HepG2 (cell line): Measurements from ENCODE around the gene SPN. TPM values are rescaled to one million over a fixed set of nuclear protein-coding genes. Genes with fewer than 3 reads are reported as not detected.
"Not testable (repeated sequence)": the region's sequence is repeated elsewhere in the genome, so short reads cannot be mapped to it uniquely, and the experiment has no call there.

Experiments
- ATAC-seq: fragments of 200-7000 bp; cut with Tn5 transposase; 3 replicates; pipeline ENCODE4 v1.9.1; 2020; ENCODE audit warnings: mild to moderate bottlenecking, moderate library complexity
- BruUV-seq: library from RNA; stranded (reverse); fragments of 400-500 nt; replicated peaks from 2 replicates; lab custom pipeline; 2021; lab: Mats Ljungman, UMichigan
- CTCF ChIA-PET: fragments of 300-600 bp; formaldehyde crosslinking; extraction: SDS; loops from one replicate; lab custom pipeline; 2021; ENCODE audit warnings: low total read pairs, inconsistent platforms, low intra/inter-chr PET ratio; lab: Yijun Ruan, JAX
- POLR2A ChIA-PET: fragments of 350-600 bp; sonication (Branson Sonifier 250); formaldehyde crosslinking; loops from one replicate; lab custom pipeline; 2020; ENCODE audit warnings: antibody characterized with exemption, inconsistent platforms; lab: Yijun Ruan, JAX
- DNase-seq: peaks from one replicate; pipeline ENCODE4 v3.0.0-alpha.2; 2015; ENCODE audit warnings: low spot score
- FAIRE-seq: peaks from 3 replicates; lab custom pipeline; 2011; peaks lifted over from hg19 to GRCh38; lab: Jason Lieb, UNC
- H2AFZ ChIP-seq: one replicate; pipeline ENCODE4 v1.6.1; 2011; ENCODE audit warnings: low read length, inconsistent platforms
- H3K27ac ChIP-seq: fragments of 300-600 bp; 3 replicates; pipeline ENCODE4 v1.8.0; 2011; ENCODE audit warnings: mixed run types, mild to moderate bottlenecking, mixed read lengths, low read length, inconsistent platforms; ENCODE audit not compliant: insufficient read depth; ENCODE audit errors: extremely low read length
- H3K27me3 ChIP-seq, 2 experiments: fragments of 200-600 bp in 1 of 2; 2 replicates in 1 of 2; 3 replicates in 1 of 2; pipeline versions ENCODE4 v1.6.0 to v1.8.0; 2011; ENCODE audit warnings: low read length in 2 of 2, mild to moderate bottlenecking in 2 of 2, moderate library complexity in 2 of 2, inconsistent platforms in 1 of 2; ENCODE audit not compliant: insufficient read depth in 2 of 2, control insufficient read depth in 1 of 2
- H3K36me3 ChIP-seq, 2 experiments: fragments of 200-600 bp in 1 of 2; replicated peaks in 1 of 2; 2 replicates in 1 of 2; 3 replicates in 1 of 2; pipeline versions ENCODE4 v1.5.1 to v1.8.0; 2011; ENCODE audit warnings: low read length in 2 of 2, inconsistent platforms in 1 of 2; ENCODE audit not compliant: insufficient read depth in 2 of 2, control insufficient read depth in 1 of 2
- H3K4me1 ChIP-seq: 2 replicates; pipeline ENCODE4 v1.5.1; 2012; ENCODE audit warnings: low read length, inconsistent platforms; ENCODE audit not compliant: insufficient read depth
- H3K4me2 ChIP-seq: 2 replicates; pipeline ENCODE4 v1.6.0; 2011; ENCODE audit warnings: low read depth, low read length, inconsistent platforms
- H3K4me3 ChIP-seq, 3 experiments: fragments of 200-600 bp in 1 of 3; sonication (generic), shearing (Covaris generic) in 1 of 3; replicated peaks in 1 of 3; 2 replicates each; pipeline ENCODE4 v1.5.1; 2011 to 2016; ENCODE audit warnings: low read length in 3 of 3, inconsistent platforms in 2 of 3, low read depth in 2 of 3, mild to moderate bottlenecking in 2 of 3, control low read depth in 1 of 3, mixed read lengths in 1 of 3; ENCODE audit not compliant: insufficient read depth in 1 of 3
- H3K79me2 ChIP-seq: one replicate; pipeline ENCODE4 v1.6.1; 2011; ENCODE audit warnings: low read length, inconsistent platforms; ENCODE audit not compliant: insufficient read depth
- H3K9ac ChIP-seq: 2 replicates; pipeline ENCODE4 v1.6.0; 2011; ENCODE audit warnings: mild to moderate bottlenecking, low read depth, low read length, inconsistent platforms; ENCODE audit not compliant: insufficient read depth
- H3K9me3 ChIP-seq: 2 replicates; pipeline ENCODE4 v1.5.1; 2012; ENCODE audit warnings: mild to moderate bottlenecking, low read length
- H4K20me1 ChIP-seq: 2 replicates; pipeline ENCODE4 v1.6.0; 2011; ENCODE audit warnings: inconsistent platforms, mild to moderate bottlenecking, low read length, moderate library complexity; ENCODE audit not compliant: insufficient read depth
- HNF4A ChIP-seq: sonication (generic); formaldehyde crosslinking; IDR thresholded peaks from 2 replicates; pipeline ENCODE4 v1.4.0; 2020; ENCODE audit warnings: missing genetic modification reagents
- MNT ChIP-seq: fragments of 450-650 bp; IDR thresholded peaks from 2 replicates; pipeline ENCODE4 v1.6.1; 2016
- WGBS: methylation state at CpG from one replicate; pipeline ENCODE4 v1.1.6; 2017; ENCODE audit warnings: low lambda C conversion rate; 5-methylcytosine and 5-hydroxymethylcytosine counted together
- in situ Hi-C: cut with HindIII; loops from 2 replicates; pipeline ENCODE4 v1.10.0; 2017; ENCODE audit warnings: low pct_unique_long_range_greater_than_20kb; ENCODE audit not compliant: extremely low pct_ligation_motif_present
- intact Hi-C: fragments of 100-400 bp; cut with micrococcal nuclease; formaldehyde crosslinking; loops from one replicate; pipeline ENCODE4 v1.10.0; 2022; ENCODE audit not compliant: unreplicated experiment
- polyA plus RNA-seq, 8 experiments: library from polyadenylated mRNA; depleted of rRNA in 3 of 8; stranded (reverse) in 7 of 8; unstranded in 1 of 8; fragments of >200 nt; fragmentation: Illumina TruSeq in 4 of 8; extraction: Trizol in 4 of 8; gene quantifications; 2 replicates each; pipeline versions ENCODE4 v1.2.1 to v1.2.3, GENCODE V29; 2011 to 2016; ENCODE audit warnings: low read depth in 4 of 8, missing spikeins in 1 of 8, mixed read lengths in 1 of 8; ENCODE audit not compliant: insufficient read depth in 1 of 8
- total RNA-seq, 5 experiments: library from RNA; depleted of rRNA; stranded (reverse); fragments of >200 nt; fragmentation: Illumina TruSeq; extraction: Trizol; gene quantifications; 2 replicates each; pipeline ENCODE4 v1.2.3, GENCODE V29; 2016; ENCODE audit warnings: low read depth in 1 of 5

The SPN gene
- total and polyA plus RNA-seq, 2 of the 13 experiments (the other 11 are each of a cell fraction or from before 2014, with no cell fraction given): 0.22 to 1.6 TPM

- H3K9ac ChIP-seq, H3K79me2 ChIP-seq, H2AFZ ChIP-seq, H4K20me1 ChIP-seq, POLR2A ChIA-PET, H3K4me1 ChIP-seq, CTCF ChIA-PET, H3K27me3 ChIP-seq, DNase-seq, H3K27ac ChIP-seq, H3K36me3 ChIP-seq, BruUV-seq, FAIRE-seq, in situ Hi-C loops, H3K4me3 ChIP-seq, ATAC-seq, H3K9me3 ChIP-seq, intact Hi-C loops, H3K4me2 ChIP-seq: not testable (repeated sequence)
- TF ChIP-seq HNF4A (CRISPR knock-in tag): 0 out of 2 replicates have a peak, but pooled peaks have one; percentile 10
- 55% methylated on average over 4 of the region's 4 CpGs for WGBS
Measured at GRCh38 chr16:29625114-29625513, 37.9 kb upstream of the SPN start.

GRCh38 chr16:29626778-29627331 is 36.2 kb upstream of the SPN start:
- BruUV-seq, H3K4me2 ChIP-seq, H3K27ac ChIP-seq, in situ Hi-C loops, FAIRE-seq, DNase-seq, POLR2A ChIA-PET, H3K9ac ChIP-seq, H3K4me1 ChIP-seq, H4K20me1 ChIP-seq, H2AFZ ChIP-seq, H3K9me3 ChIP-seq, H3K36me3 ChIP-seq, H3K27me3 ChIP-seq, intact Hi-C loops, H3K4me3 ChIP-seq, H3K79me2 ChIP-seq, ATAC-seq, CTCF ChIA-PET: not testable (repeated sequence)
- TF ChIP-seq MNT: peak; percentile 80
- WGBS: 73% methylated on average over 16 of the region's 16 CpGs

GRCh38 chr16:29627661-29628075 is 35.4 kb upstream of the SPN start:
- POLR2A ChIA-PET, in situ Hi-C loops, H3K36me3 ChIP-seq, H3K27ac ChIP-seq, H3K4me3 ChIP-seq, H3K9me3 ChIP-seq, H3K4me2 ChIP-seq, FAIRE-seq, H3K9ac ChIP-seq, ATAC-seq, DNase-seq, H3K4me1 ChIP-seq, H3K79me2 ChIP-seq, H4K20me1 ChIP-seq, H3K27me3 ChIP-seq, H2AFZ ChIP-seq, intact Hi-C loops, BruUV-seq, CTCF ChIA-PET: not testable (repeated sequence)
- no CpG with 5 or more reads among the region's 7 CpGs for WGBS

- ATAC-seq: peak; percentile 75
- peak overlapping the region in 1 of 3 experiments; percentile 49; a peak in 1 of 6 replicates for H3K4me3 ChIP-seq
- H3K9me3 ChIP-seq, H3K27ac ChIP-seq, H3K36me3 ChIP-seq, FAIRE-seq, H3K9ac ChIP-seq, H3K79me2 ChIP-seq, CTCF ChIA-PET, in situ Hi-C loops, intact Hi-C loops, H3K27me3 ChIP-seq, H3K4me1 ChIP-seq, H2AFZ ChIP-seq, BruUV-seq, POLR2A ChIA-PET, DNase-seq, H4K20me1 ChIP-seq: not testable (repeated sequence)
- 0% methylated on average over 3 of the region's 10 CpGs for WGBS
- peak overlapping the region; percentile 84; the same call in 1 of the 2 replicates for H3K4me2 ChIP-seq
Measured at GRCh38 chr16:29628707-29629106, 34.3 kb upstream of the SPN start.
